LNCAP (cell line): ENCODE measurements around the gene NANOGP8.

Source experiments
- CTCF ChIP-seq: fragments of 450-650 bp; IDR thresholded peaks from 2 replicates; pipeline ENCODE4 v1.5.1; 2017; ENCODE audit warnings: mild to moderate bottlenecking

The NANOGP8 gene

GRCh38 chr15:35108453-35108852 lies 23.4 kb upstream of the NANOGP8 start:
- TF ChIP-seq CTCF, result no peak

GRCh38 chr15:35107561-35107960 lies 22.5 kb upstream of the NANOGP8 start:
- no peak for TF ChIP-seq CTCF

GRCh38 chr15:35107122-35107521 lies 22.0 kb upstream of the NANOGP8 start:
- TF ChIP-seq CTCF, result no peak

- TF ChIP-seq CTCF, result no peak
Observed at GRCh38 chr15:35104526-35105147, 19.5 kb upstream of the NANOGP8 start.

GRCh38 chr15:35102186-35102585 lies 17.1 kb upstream of the NANOGP8 start:
- TF ChIP-seq CTCF, result no peak

- TF ChIP-seq CTCF, result no peak
Observed at GRCh38 chr15:35101335-35101734, 16.2 kb upstream of the NANOGP8 start.

GRCh38 chr15:35098737-35099136 lies 13.6 kb upstream of the NANOGP8 start:
- no peak for TF ChIP-seq CTCF

- no peak for TF ChIP-seq CTCF
Observed at GRCh38 chr15:35095941-35096340, 10.8 kb upstream of the NANOGP8 start.
